ENCODE results near the gene ABTB2. TPM values are rescaled to one million over a fixed set of nuclear protein-coding genes. Genes with fewer than 3 reads are reported as not detected.

Gene ABTB2
- total RNA-seq, 1 donor from 2014 or later = 0.89 TPM

- no peak overlapping the region for H3K27ac Mint-ChIP-seq (ENCODE audit: unreplicated experiment)
- no peak overlapping the region for H3K4me3 Mint-ChIP-seq (ENCODE audit: unreplicated experiment)
Observed at GRCh38 chr11:34242037-34242625, 115.7 kb downstream of the ABTB2 start.

GRCh38 chr11:34240150-34240494, 117.7 kb downstream of the ABTB2 start:
- H3K4me1 Mint-ChIP-seq (ENCODE audit: unreplicated experiment) = peaks cover 11% of the 10 kb centered on the region
- no peak overlapping the region for H3K27ac Mint-ChIP-seq (ENCODE audit: unreplicated experiment)
- no peaks in the 10 kb centered on the region for H3K9me3 Mint-ChIP-seq (ENCODE audit: unreplicated experiment)
- peaks cover 7% of the 10 kb centered on the region for H3K27me3 Mint-ChIP-seq (ENCODE audit: unreplicated experiment)
- no peak overlapping the region for H3K4me3 Mint-ChIP-seq (ENCODE audit: unreplicated experiment)
- no peaks in the 10 kb centered on the region for H3K36me3 Mint-ChIP-seq (ENCODE audit: unreplicated experiment)
- no peak for DNase-seq (ENCODE audit: extremely low spot score, unreplicated experiment)
- no peak for TF ChIP-seq CTCF (IDR thresholded peaks at IDR 0.05)

More at GRCh38 chr11:34242037-34242625, 115.7 kb downstream of the ABTB2 start:
- no peaks in the 10 kb centered on the region for H3K9me3 Mint-ChIP-seq (ENCODE audit: unreplicated experiment)
- H3K27me3 Mint-ChIP-seq (ENCODE audit: unreplicated experiment) = no peaks in the 10 kb centered on the region
- peaks cover 11% of the 10 kb centered on the region for H3K4me1 Mint-ChIP-seq (ENCODE audit: unreplicated experiment)
- TF ChIP-seq CTCF (IDR thresholded peaks at IDR 0.05) = no peak
- DNase-seq (ENCODE audit: extremely low spot score, unreplicated experiment) = no peak
- H3K36me3 Mint-ChIP-seq (ENCODE audit: unreplicated experiment) = no peaks in the 10 kb centered on the region

GRCh38 chr11:34239465-34240149, 118.2 kb downstream of the ABTB2 start:
- TF ChIP-seq CTCF (IDR thresholded peaks at IDR 0.05) = no peak
- H3K36me3 Mint-ChIP-seq (ENCODE audit: unreplicated experiment) = no peaks in the 10 kb centered on the region
- no peak overlapping the region for H3K4me3 Mint-ChIP-seq (ENCODE audit: unreplicated experiment)
- no peak overlapping the region for H3K27ac Mint-ChIP-seq (ENCODE audit: unreplicated experiment)
- no peak for DNase-seq (ENCODE audit: extremely low spot score, unreplicated experiment)
- H3K4me1 Mint-ChIP-seq (ENCODE audit: unreplicated experiment) = peaks cover 11% of the 10 kb centered on the region
- H3K9me3 Mint-ChIP-seq (ENCODE audit: unreplicated experiment) = no peaks in the 10 kb centered on the region
- peaks cover 7% of the 10 kb centered on the region for H3K27me3 Mint-ChIP-seq (ENCODE audit: unreplicated experiment)

GRCh38 chr11:34238966-34239365, 118.8 kb downstream of the ABTB2 start:
- H3K27me3 Mint-ChIP-seq (ENCODE audit: unreplicated experiment) = peaks cover 7% of the 10 kb centered on the region
- no peaks in the 10 kb centered on the region for H3K9me3 Mint-ChIP-seq (ENCODE audit: unreplicated experiment)
- no peak for DNase-seq (ENCODE audit: extremely low spot score, unreplicated experiment)
- H3K4me3 Mint-ChIP-seq (ENCODE audit: unreplicated experiment) = no peak overlapping the region
- no peak for TF ChIP-seq CTCF (IDR thresholded peaks at IDR 0.05)
- H3K4me1 Mint-ChIP-seq (ENCODE audit: unreplicated experiment) = peaks cover 9% of the 10 kb centered on the region
- H3K36me3 Mint-ChIP-seq (ENCODE audit: unreplicated experiment) = no peaks in the 10 kb centered on the region
- H3K27ac Mint-ChIP-seq (ENCODE audit: unreplicated experiment) = no peak overlapping the region

GRCh38 chr11:34238533-34238932, 119.3 kb downstream of the ABTB2 start:
- Mint-ChIP-seq H3K36me3 (ENCODE audit: unreplicated experiment) (no peaks in the 10 kb centered on the region), H3K4me3 (ENCODE audit: unreplicated experiment) (no peak overlapping the region), H3K27ac (ENCODE audit: unreplicated experiment) (no peak overlapping the region), H3K4me1 (ENCODE audit: unreplicated experiment) (peaks cover 5% of the 10 kb centered on the region), H3K27me3 (ENCODE audit: unreplicated experiment) (peaks cover 7% of the 10 kb centered on the region), H3K9me3 (ENCODE audit: unreplicated experiment) (no peaks in the 10 kb centered on the region)
- TF ChIP-seq CTCF (IDR thresholded peaks at IDR 0.05) = no peak
- DNase-seq (ENCODE audit: extremely low spot score, unreplicated experiment) = no peak
